Stimulated activated CD4-positive, alpha-beta T cell treated with anti-CD3 and anti-CD28 coated beads, Interleukin-1b, Interleukin-23, amount 100 ng/mL, for 4 hours (primary cell): ENCODE measurements around the gene CEACAM18.
"Not testable (repeated sequence)": the region's sequence is repeated elsewhere in the genome, so short reads cannot be mapped to it uniquely, and the experiment has no call there.

Source experiments
- DNase-seq, 2 donors: peaks; one replicate each; pipeline ENCODE4 v3.0.0-alpha.2; 2020; ENCODE audit warnings: low read depth in 2 of 2

The CEACAM18 gene

GRCh38 chr19:51461723-51462161 is 16.6 kb upstream of the CEACAM18 start:
- no peak for DNase-seq

GRCh38 chr19:51462276-51462675 is 16.1 kb upstream of the CEACAM18 start:
- no peak for DNase-seq

GRCh38 chr19:51462681-51463080 is 15.7 kb upstream of the CEACAM18 start:
- DNase-seq, result no peak

- DNase-seq, result not testable (repeated sequence)
Observed at GRCh38 chr19:51463976-51464581, 14.3 kb upstream of the CEACAM18 start.

GRCh38 chr19:51466723-51467122 is 11.6 kb upstream of the CEACAM18 start:
- DNase-seq, result no peak

GRCh38 chr19:51467864-51468544 is 10.3 kb upstream of the CEACAM18 start:
- no peak for DNase-seq

- no peak for DNase-seq
Observed at GRCh38 chr19:51468545-51468920, 9.8 kb upstream of the CEACAM18 start.

GRCh38 chr19:51469162-51469561 is 9.2 kb upstream of the CEACAM18 start:
- DNase-seq, result no peak

GRCh38 chr19:51469629-51470028 is 8.7 kb upstream of the CEACAM18 start:
- no peak for DNase-seq

GRCh38 chr19:51470966-51471365 is 7.4 kb upstream of the CEACAM18 start:
- DNase-seq, result no peak

GRCh38 chr19:51471527-51471926 is 6.8 kb upstream of the CEACAM18 start:
- no peak for DNase-seq

- no peak for DNase-seq
Observed at GRCh38 chr19:51472607-51473006, 5.7 kb upstream of the CEACAM18 start.

GRCh38 chr19:51473009-51473707 is 5.2 kb upstream of the CEACAM18 start:
- peak; percentile 79 to 95 for DNase-seq

- no peak for DNase-seq
Observed at GRCh38 chr19:51476164-51476563, 2.2 kb upstream of the CEACAM18 start.

- DNase-seq, result no peak
Observed at GRCh38 chr19:51477344-51477743, 995 bp upstream of the CEACAM18 start.

GRCh38 chr19:51479531-51480331 is 1.4 kb downstream of the CEACAM18 start:
- peak in 1 of 2 donors; percentile 22 for DNase-seq

GRCh38 chr19:51480590-51480989 is 2.3 kb downstream of the CEACAM18 start:
- no peak for DNase-seq

- DNase-seq, result no peak
Observed at GRCh38 chr19:51485960-51486660, 7.8 kb downstream of the CEACAM18 start.

- no peak for DNase-seq
Observed at GRCh38 chr19:51488491-51488890, 10.2 kb downstream of the CEACAM18 start.

- peak in 1 of 2 donors; percentile 23 for DNase-seq
Observed at GRCh38 chr19:51489113-51489512, 10.8 kb downstream of the CEACAM18 start.

- no peak for DNase-seq
Observed at GRCh38 chr19:51490676-51491075, 12.3 kb downstream of the CEACAM18 start.
